Esophagus squamous epithelium (tissue), 4 donors: ENCODE data around the gene CORO7.

ENCODE experiments used
- CTCF ChIP-seq, 6 experiments: fragments of 450-650 bp in 4 of 6; fragments of 200-600 bp in 2 of 6; sonication (generic) in 2 of 6; IDR thresholded peaks; one replicate each; pipeline ENCODE4 v1.5.1; 2016 to 2019; ENCODE audit warnings: antibody characterized with exemption in 6 of 6, mild to moderate bottlenecking in 4 of 6, moderate library complexity in 4 of 6
- POLR2A ChIP-seq, 4 donors: fragments of 450-650 bp; IDR thresholded peaks; one replicate each; pipeline ENCODE4 v1.6.1; 2017; ENCODE audit warnings: antibody characterized with exemption in 4 of 4, mild to moderate bottlenecking in 4 of 4, moderate library complexity in 3 of 4

- no peak for TF ChIP-seq CTCF (IDR thresholded peaks at IDR 0.05)
- no peak for TF ChIP-seq POLR2A (IDR thresholded peaks at IDR 0.05)
Measured at GRCh38 chr16:4403133-4403949, 13.1 kb downstream of the CORO7 start.
